ENCODE data around the gene AMOTL2. TPM values are rescaled to one million over a fixed set of nuclear protein-coding genes. Genes with fewer than 3 reads are reported as not detected.

AMOTL2 gene
- total RNA-seq = 10 to 100 TPM; 20.7 to 57.9 (median 43.3) TPM

DNA sequence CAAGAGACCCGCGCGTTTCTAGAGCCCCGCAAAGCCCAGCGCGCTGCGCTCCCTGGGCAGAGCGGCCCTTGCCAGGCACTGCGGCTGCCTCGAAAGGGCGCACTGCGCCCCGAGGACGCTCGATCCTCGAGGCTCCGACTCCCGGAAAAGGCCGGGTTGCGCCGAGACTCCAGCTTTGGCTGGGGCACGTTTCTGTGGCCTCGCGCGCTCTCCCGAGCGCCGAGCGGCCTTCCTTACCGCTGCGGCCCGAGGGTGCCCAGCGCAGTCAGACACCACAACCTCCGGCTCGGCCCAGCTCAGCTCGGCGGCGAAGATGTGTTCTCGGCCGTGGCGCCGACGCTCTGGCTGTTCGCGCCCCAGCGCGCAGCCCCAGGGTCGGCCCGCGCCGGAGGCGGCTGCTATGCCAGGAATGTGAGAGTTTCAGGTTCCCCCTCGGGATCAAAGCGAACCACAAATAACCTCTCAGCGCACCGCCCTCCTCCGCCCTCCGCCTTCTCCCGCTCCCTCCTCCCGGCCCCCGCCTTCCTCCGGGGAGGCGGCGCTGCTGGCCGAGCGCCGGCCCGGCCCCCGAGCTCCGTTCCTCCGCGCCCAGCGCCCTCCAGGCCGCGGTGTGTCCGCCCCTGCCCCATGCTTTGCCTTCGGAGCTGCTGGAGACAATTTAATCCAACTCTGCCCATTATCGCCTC lies at the start of gene AMOTL2:
TSS of gene AMOTL2 (minus strand) at position 343 of the 686 bp plus-strand sequence. CDS start 3,014 bp downstream, outside the sequence.
- in situ Hi-C loops (cut with MboI; ENCODE audit: low pct_unique_long_range_greater_than_20kb in 2 of 9, low sequenced_read_pairs in 9 of 9, unreplicated experiment in 9 of 9) = no loop called here

DNA sequence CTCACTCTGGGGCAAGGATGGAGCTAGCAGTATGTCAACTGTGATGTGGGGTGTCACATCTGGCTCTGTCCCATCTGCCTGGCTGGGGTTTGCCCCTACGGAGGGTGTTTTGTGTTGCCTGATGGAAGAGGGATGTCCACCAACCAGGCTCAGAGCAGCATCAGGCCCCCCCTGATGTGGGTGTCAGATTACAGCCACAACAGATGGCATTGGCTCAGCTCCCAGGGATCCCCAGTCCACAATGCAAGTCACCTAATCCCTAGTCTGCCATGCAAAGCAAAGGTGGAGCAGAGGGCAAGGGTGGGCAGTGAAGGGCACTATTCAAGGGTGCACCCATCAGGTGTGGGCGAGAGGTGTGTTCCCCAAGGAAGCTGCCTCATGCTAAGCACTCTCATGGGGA lies 48.9 kb upstream of the AMOTL2 start:
- Histone ChIP-seq H3K4me1 (replicated peaks in 1 of 2) (peaks cover 0 to 4% of the 10 kb centered on the region in 2 donors), H3K4me3 (no peak overlapping the region), H3K27ac (no peak overlapping the region)
- ATAC-seq (replicated peaks in 6 of 8) = peak in 2 of 8 experiments; percentile 19 to 91
- WGBS, 10 experiments = 60 to 100% (median 72%) methylated on average over 1 of the region's 2 CpGs; no CpG with 5 or more reads in 6 of the 10 experiments
- in situ Hi-C loops (cut with MboI; ENCODE audit: low pct_unique_long_range_greater_than_20kb in 2 of 9, low sequenced_read_pairs in 9 of 9, unreplicated experiment in 9 of 9) = no loop called here

More for the DNA sequence above, at the start of gene AMOTL2:
- 0 to 4% (median 0%) methylated on average over 4 to 21 of the region's 78 CpGs; no CpG with 5 or more reads in 7 of the 10 experiments for WGBS, 10 experiments
- H3K27ac ChIP-seq = peak within 1 kb of the TSS; percentile 96 to 98
- peak within 1 kb of the TSS; percentile 61 to 95 (median 90) for H3K4me3 ChIP-seq
- peaks cover 11 to 20% of the 10 kb centered on the region in 2 donors for H3K4me1 ChIP-seq (replicated peaks in 1 of 2)
- peak; percentile 73 to 85 (median 76) for ATAC-seq (replicated peaks in 6 of 8)

DNA sequence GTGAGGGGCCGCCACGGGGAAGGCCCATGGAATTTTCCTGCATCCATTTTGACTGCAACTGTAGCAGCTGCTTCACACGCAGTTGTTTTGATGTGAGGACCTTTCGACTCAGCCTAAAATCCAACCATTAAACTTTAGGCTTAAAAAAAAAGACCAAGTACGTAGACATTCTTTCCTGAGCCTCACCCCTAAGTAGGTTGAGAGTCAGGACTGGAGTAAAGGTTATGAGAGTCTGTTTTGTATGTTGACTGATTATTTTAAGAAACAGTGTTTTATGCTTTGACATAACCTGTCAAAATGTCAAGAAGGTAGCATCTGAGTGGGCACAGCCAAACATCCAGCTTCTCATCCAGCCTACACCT lies 45.7 kb upstream of the AMOTL2 start:
- Histone ChIP-seq H3K27ac (no peak overlapping the region), H3K4me1 (replicated peaks in 1 of 2) (no peaks in the 10 kb centered on the region), H3K4me3 (no peak overlapping the region)
- in situ Hi-C loops (cut with MboI; ENCODE audit: low pct_unique_long_range_greater_than_20kb in 2 of 9, low sequenced_read_pairs in 9 of 9, unreplicated experiment in 9 of 9) = no loop called here
- WGBS, 10 experiments = 60 to 100% (median 75%) methylated on average over 1 to 4 of the region's 5 CpGs; no CpG with 5 or more reads in 2 of the 10 experiments
- ATAC-seq (replicated peaks in 6 of 8) = no peak

DNA sequence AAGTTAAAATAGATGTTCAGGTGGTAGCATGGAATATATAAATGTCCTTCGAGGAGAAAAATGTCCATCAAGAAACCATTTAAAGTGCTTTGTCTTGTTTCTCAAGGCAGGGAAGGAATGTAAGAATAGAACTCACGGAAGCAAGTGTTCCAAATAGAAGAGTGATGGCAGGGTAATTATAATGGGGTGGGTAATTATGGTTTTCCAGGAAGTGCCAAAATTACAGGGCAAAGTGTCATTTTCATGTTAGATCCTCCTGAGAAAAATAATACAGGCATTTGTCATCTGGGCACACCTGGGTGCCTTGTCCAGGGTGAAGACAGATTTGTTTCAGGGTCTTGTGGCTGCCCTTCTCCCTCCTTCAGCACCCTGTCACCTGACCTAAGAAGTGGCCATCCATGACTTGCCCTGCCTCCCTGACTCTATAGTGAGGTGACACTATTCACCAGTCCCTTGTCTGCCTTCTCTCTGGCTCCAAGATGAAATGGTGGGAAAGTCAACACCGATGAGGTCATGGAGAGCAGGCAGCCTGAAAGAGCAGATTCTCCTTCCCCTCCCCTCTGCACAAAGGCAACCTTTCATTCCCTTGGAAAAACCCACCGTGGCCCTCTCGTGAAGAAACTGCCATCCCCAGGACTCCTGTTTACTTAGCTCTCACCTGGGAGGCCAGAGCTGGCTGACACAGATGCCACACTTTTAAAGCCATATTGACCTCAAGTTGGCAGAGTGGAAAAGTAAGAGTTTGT lies 45.1 kb upstream of the AMOTL2 start:
- H3K27ac ChIP-seq = no peak overlapping the region
- 43 to 74% (median 61%) methylated on average over 1 to 4 of the region's 5 CpGs; no CpG with 5 or more reads in 2 of the 10 experiments for WGBS, 10 experiments
- H3K4me3 ChIP-seq = no peak overlapping the region
- no peaks in the 10 kb centered on the region for H3K4me1 ChIP-seq (replicated peaks in 1 of 2)
- in situ Hi-C loops (cut with MboI; ENCODE audit: low pct_unique_long_range_greater_than_20kb in 2 of 9, low sequenced_read_pairs in 9 of 9, unreplicated experiment in 9 of 9) = no loop called here
- ATAC-seq (replicated peaks in 6 of 8) = peak in 5 of 8 experiments; percentile 36 to 98 (median 53)

DNA sequence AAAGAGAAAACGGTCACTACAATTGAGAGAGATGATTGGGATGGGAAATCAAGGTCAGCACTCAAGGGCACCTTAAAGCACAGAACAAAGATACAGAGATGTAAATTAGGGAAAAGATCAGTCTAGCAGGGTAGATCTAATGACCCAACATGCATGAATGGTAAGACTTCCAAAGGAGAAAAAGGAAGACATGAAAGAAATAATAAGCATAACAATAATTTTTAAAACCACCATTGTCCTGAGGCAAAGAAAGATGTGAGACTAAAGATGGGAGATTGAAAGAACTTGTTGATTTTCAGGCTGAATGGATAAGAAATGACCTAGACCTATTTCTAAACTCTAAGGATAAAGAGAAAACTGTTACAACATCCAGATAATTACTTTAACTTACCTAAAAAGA lies 34.8 kb upstream of the AMOTL2 start:
- Histone ChIP-seq H3K4me1 (replicated peaks in 1 of 2) (peaks cover 19 to 23% of the 10 kb centered on the region in 2 donors), H3K27ac (no peak overlapping the region), H3K4me3 (no peak overlapping the region)
- ATAC-seq (replicated peaks in 6 of 8) = no peak
- 0 to 100% (median 43%) methylated on average over 1 of the region's 1 CpG; no CpG with 5 or more reads in 3 of the 10 experiments for WGBS, 10 experiments
- in situ Hi-C loops (cut with MboI; ENCODE audit: low pct_unique_long_range_greater_than_20kb in 2 of 9, low sequenced_read_pairs in 9 of 9, unreplicated experiment in 9 of 9) = no loop called here

DNA sequence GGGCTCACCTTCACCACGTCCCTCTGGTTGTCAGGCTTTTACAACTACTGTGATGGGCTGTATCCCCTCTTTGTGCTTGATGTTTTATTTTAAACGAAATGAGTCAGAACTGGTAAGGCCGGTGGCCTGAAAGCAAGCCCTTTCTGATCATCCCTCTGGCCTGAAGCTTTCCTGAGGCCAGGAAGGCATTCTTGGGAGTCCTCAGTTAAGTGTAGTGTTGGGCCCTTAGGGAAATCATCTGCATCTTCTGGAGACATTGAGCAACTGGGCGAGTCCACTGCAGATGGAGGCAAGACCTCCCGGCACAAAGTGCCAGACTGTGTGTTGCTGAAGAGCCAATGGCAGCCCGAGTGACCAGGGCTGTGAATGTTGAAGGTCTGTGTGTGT lies 33.0 kb upstream of the AMOTL2 start:
- peak in 3 of 8 experiments; percentile 47 to 82 (median 58) for ATAC-seq (replicated peaks in 6 of 8)
- H3K27ac ChIP-seq = peak overlapping the region; percentile 75
- 0 to 56% (median 40%) methylated on average over 1 to 3 of the region's 6 CpGs; no CpG with 5 or more reads in 5 of the 10 experiments for WGBS, 10 experiments

DNA sequence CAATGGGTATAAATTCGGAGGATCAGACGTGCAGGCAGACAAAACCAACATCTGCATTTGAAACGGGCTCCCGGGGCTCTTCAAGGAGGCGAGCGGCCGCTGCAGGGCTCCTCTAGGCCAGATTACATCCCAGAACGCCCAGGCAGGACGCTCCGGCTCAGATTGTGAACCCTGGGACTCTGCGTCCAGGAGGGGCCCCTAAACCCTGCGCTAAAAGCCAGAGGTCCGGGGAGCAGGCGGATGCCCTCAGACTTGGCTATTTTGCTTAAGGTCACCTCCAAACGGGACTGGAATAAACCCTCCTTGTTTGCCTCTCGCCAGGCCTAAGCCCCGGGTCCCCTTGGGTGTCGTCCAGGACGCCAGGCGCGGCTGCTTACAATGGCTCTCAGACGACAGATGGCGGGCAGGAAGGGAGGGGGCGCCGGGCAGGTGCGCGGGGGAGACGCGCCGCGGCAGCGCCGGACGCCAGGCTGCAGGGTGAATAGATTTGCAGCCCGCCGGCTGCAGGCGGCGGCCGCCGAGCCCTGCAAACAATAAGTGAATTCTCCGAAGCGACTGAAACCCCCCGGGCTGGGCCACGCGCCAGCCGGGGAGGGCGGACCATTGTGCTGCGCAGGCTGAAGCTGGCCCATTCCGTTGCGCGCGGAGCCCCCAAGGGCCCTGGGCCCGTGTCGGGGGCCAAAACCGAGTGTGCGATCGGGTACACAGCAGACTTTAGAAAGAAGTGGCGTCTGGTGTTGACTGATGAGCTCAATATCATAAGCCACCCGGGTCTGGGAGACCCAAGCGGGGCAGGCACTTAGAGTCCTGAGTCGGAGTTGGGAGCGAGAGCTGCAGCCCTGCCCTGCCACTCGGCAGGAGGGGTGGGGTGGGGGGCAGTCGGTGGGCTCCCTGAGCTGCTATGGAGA lies 32.3 kb upstream of the AMOTL2 start:
- Histone ChIP-seq H3K27ac (peak overlapping the region; percentile 75), H3K4me3 (peak overlapping the region; percentile 15 to 31 (median 17)), H3K4me1 (replicated peaks in 1 of 2) (peaks cover 19 to 23% of the 10 kb centered on the region in 2 donors)
- 0 to 30% (median 10%) methylated on average over 2 to 7 of the region's 64 CpGs; no CpG with 5 or more reads in 5 of the 10 experiments for WGBS, 10 experiments
- in situ Hi-C loops (cut with MboI; ENCODE audit: low pct_unique_long_range_greater_than_20kb in 2 of 9, low sequenced_read_pairs in 9 of 9, unreplicated experiment in 9 of 9) = no loop called here
- peak; percentile 39 to 95 (median 91) for ATAC-seq (replicated peaks in 6 of 8)

More for the DNA sequence above, 33.0 kb upstream of the AMOTL2 start:
- Histone ChIP-seq H3K4me3 (peak overlapping the region in 3 of 5 donors; percentile 15 to 31 (median 17)), H3K4me1 (replicated peaks in 1 of 2) (peaks cover 19 to 23% of the 10 kb centered on the region in 2 donors)
- in situ Hi-C loops (cut with MboI; ENCODE audit: low pct_unique_long_range_greater_than_20kb in 2 of 9, low sequenced_read_pairs in 9 of 9, unreplicated experiment in 9 of 9) = no loop called here

DNA sequence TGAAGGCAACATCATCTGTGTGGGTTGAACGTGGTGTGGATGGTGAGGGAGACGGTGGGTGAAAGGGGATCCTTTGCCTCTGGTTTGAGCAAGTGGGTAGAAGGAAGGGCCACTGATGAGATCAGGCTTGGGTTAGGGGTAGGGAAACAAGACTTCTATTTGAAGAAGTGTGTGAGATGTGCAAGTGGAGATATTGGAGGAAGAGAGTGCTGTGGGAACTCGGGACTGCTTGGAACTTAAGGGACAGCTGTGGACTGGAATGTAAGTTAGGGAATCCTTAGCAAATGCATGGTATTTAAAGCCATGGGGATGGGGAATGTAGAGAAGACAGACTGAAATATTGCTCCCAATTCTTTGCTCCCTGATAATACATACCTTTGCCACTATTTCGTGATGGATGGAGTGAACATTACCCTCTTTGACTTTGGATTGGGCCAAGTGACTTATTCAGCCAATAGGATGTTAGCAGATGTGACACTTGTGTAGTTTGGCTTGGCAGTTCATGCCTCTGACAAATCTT lies 30.2 kb upstream of the AMOTL2 start:
- peaks cover 19 to 23% of the 10 kb centered on the region in 2 donors for H3K4me1 ChIP-seq (replicated peaks in 1 of 2)
- no peak overlapping the region for H3K27ac ChIP-seq
- H3K4me3 ChIP-seq = no peak overlapping the region
- WGBS, 10 experiments = 40 to 94% (median 83%) methylated on average over 1 to 4 of the region's 4 CpGs; no CpG with 5 or more reads in 3 of the 10 experiments
- no peak for ATAC-seq (replicated peaks in 6 of 8)
- in situ Hi-C loops (cut with MboI; ENCODE audit: low pct_unique_long_range_greater_than_20kb in 2 of 9, low sequenced_read_pairs in 9 of 9, unreplicated experiment in 9 of 9) = no loop called here

DNA sequence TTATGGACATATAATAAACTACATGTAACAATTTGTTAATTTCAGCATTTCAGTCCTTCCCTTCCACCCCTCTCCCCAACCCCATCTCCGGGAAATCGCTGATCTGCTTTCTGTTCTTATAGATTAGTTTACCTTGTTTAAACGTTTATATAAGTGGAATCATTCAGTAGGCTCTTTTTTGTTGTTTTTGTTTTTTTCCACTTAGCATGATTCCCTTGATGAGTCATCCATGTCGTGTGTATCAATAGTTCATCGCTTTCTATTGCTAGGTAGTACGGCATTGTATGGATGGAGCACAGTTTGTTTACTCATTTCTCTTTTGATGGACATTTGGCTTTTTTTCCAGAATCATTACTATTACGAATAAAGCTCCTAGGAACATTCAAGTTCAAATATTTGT lies 23.5 kb upstream of the AMOTL2 start:
- 61 to 91% (median 80%) methylated on average over 3 to 7 of the region's 7 CpGs for WGBS, 10 experiments
- in situ Hi-C loops (cut with MboI; ENCODE audit: low pct_unique_long_range_greater_than_20kb in 2 of 9, low sequenced_read_pairs in 9 of 9, unreplicated experiment in 9 of 9) = no loop called here
- Histone ChIP-seq H3K4me1 (replicated peaks in 1 of 2) (no peaks in the 10 kb centered on the region), H3K4me3 (no peak overlapping the region), H3K27ac (no peak overlapping the region)
- ATAC-seq (replicated peaks in 6 of 8) = peak in 1 of 8 experiments; percentile 18

DNA sequence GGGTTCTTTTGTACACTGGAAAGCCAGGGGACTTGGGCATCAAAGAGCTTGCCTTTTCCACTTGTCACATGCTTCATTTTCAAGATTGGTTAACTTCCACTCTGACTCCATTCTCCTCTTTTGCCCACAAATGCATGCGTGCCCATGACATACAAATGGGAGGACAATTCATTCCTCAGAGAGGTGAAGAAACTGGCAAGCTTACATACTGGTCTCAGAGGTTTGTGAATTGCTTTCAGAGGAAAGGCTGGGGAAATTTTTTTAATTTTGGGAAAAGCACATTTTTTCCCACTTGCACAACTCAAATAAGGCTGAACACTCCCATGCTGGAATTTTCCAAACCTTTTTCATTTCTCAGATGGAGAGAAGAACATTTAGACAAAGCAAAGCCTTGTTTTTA lies 20.9 kb upstream of the AMOTL2 start:
- 0 to 91% (median 14%) methylated on average over 1 of the region's 1 CpG; no CpG with 5 or more reads in 5 of the 10 experiments for WGBS, 10 experiments
- Histone ChIP-seq H3K27ac (no peak overlapping the region), H3K4me3 (no peak overlapping the region), H3K4me1 (replicated peaks in 1 of 2) (no peaks in the 10 kb centered on the region)
- no peak for ATAC-seq (replicated peaks in 6 of 8)
- in situ Hi-C loops (cut with MboI; ENCODE audit: low pct_unique_long_range_greater_than_20kb in 2 of 9, low sequenced_read_pairs in 9 of 9, unreplicated experiment in 9 of 9) = no loop called here

DNA sequence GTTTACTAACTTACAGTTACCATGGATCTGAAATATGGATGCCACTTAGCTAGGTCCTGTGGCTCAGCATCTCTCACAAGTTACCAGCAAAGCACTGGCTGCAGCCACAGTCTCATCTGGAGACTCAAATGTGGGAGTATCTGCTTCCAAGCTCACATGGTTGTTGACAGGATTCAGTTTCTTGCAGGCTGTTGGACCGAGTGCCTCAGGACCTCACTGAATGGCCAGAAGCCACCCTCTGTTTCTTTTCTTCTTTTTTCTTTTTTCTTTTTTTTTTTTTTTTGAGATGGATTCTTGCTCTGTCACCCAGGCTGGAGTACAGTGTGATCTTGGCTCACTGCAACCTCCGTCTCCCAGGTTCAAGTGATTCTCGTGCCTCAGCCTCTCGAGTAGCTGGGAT lies 20.1 kb upstream of the AMOTL2 start:
- peaks cover 0 to 1% of the 10 kb centered on the region in 2 donors for H3K4me1 ChIP-seq (replicated peaks in 1 of 2)
- no peak for ATAC-seq (replicated peaks in 6 of 8)
- no peak overlapping the region for H3K4me3 ChIP-seq
- WGBS, 10 experiments = 10 to 100% (median 62%) methylated on average over 1 to 4 of the region's 4 CpGs
- no peak overlapping the region for H3K27ac ChIP-seq
- in situ Hi-C loops (cut with MboI; ENCODE audit: low pct_unique_long_range_greater_than_20kb in 2 of 9, low sequenced_read_pairs in 9 of 9, unreplicated experiment in 9 of 9) = no loop called here

DNA sequence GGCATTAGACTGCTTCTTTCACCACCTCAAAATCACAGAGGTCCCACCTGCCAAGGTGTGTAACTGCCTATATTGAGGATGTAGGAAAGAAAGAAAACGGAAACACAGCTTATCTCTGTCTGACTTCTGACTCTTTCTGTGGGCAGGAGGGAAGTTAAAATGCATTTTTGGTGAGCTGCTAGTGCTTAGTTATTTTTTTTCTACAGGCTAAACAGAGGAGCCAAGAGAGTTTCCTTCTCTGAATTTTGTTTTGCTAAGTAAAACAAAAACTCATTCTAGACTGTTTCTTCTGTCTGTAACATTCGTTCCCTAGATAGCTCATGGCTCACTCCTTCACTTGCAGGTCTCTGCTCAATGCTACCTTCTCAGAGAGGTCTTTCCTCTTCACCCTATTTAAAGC lies 18.8 kb upstream of the AMOTL2 start:
- Histone ChIP-seq H3K4me1 (replicated peaks in 1 of 2) (peaks cover 0 to 9% of the 10 kb centered on the region in 2 donors), H3K4me3 (no peak overlapping the region), H3K27ac (no peak overlapping the region)
- in situ Hi-C loops (cut with MboI; ENCODE audit: low pct_unique_long_range_greater_than_20kb in 2 of 9, low sequenced_read_pairs in 9 of 9, unreplicated experiment in 9 of 9) = no loop called here
- 44 to 100% (median 77%) methylated on average over 1 to 2 of the region's 2 CpGs; no CpG with 5 or more reads in 2 of the 10 experiments for WGBS, 10 experiments
- ATAC-seq (replicated peaks in 6 of 8) = no peak

Data from motor neuron (in vitro differentiated cells).